ENCODE measurements around the gene CACFD1. TPM values are rescaled to one million over a fixed set of nuclear protein-coding genes. Genes with fewer than 3 reads are reported as not detected.

CACFD1 gene
- total and polyA plus RNA-seq, 4 donors: 11.0 to 53.7 (median 34.6) TPM

DNA sequence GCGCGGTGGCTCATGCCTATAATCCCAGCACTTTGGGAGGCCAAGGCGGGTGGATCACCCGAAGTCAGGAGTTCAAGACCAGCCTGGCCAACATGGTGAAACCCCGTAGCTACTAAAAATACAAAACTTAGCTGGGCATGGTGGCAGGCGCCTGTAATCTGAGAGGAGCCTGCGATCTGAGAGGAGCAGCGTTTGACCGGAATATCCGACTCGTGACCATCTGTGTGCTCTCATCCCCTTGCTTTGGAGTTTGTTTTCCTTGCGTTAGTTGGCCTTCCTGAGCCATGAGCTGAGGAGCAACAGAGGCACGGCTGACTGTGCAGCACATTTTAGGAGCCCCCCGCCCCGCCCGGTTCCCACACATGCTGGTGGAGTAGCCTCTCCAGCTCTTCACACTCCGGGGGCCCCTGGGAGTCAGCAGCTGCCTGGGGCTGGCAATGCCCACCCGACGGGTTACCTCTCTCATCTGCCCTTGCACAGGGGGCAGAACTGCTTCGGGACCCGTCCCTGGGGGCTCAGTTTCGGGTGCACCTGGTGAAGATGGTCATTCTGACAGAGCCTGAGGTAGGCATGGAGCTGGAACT lies 34.6 kb upstream of the CACFD1 start:
- peaks cover 3% of the 10 kb centered on the region for H3K4me1 ChIP-seq (ENCODE audit: control insufficient read depth, insufficient read depth, low read length)
- H3K27ac ChIP-seq (ENCODE audit: low read depth, low read length): no peak overlapping the region
- H3K27me3 ChIP-seq (ENCODE audit: control insufficient read depth, insufficient read depth, low read length): peaks cover 18% of the 10 kb centered on the region
- WGBS (ENCODE audit: insufficient coverage): 91% methylated on average over 22 of the region's 22 CpGs
- H3K9me3 ChIP-seq (ENCODE audit: control insufficient read depth, insufficient read depth, low read length): no peaks in the 10 kb centered on the region
- DNase-seq (ENCODE audit: low read depth in 4 of 6, low spot score in 6 of 6): no peak
- H3K4me3 ChIP-seq (ENCODE audit: low read depth, low read length): no peak overlapping the region
- H3K36me3 ChIP-seq (ENCODE audit: control insufficient read depth, insufficient read depth, low read length): peaks cover 26% of the 10 kb centered on the region

DNA sequence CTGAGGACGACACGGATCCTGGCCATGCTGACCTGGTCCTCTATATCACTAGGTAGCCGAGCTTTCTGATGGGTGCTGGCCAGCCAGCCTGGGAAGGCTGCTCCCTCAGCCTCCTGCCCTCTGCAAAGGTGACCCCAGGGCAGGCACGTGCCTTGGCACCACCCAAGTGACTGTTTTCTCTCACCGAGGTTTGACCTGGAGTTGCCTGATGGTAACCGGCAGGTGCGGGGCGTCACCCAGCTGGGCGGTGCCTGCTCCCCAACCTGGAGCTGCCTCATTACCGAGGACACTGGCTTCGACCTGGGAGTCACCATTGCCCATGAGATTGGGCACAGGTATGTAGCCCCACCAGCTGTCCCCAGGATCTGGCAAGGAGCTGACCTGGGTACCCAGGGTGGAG lies 33.8 kb upstream of the CACFD1 start:
- Histone ChIP-seq H3K27me3 (ENCODE audit: control insufficient read depth, insufficient read depth, low read length) (peaks cover 19% of the 10 kb centered on the region), H3K27ac (ENCODE audit: low read depth, low read length) (no peak overlapping the region), H3K4me1 (ENCODE audit: control insufficient read depth, insufficient read depth, low read length) (peaks cover 3% of the 10 kb centered on the region), H3K9me3 (ENCODE audit: control insufficient read depth, insufficient read depth, low read length) (no peaks in the 10 kb centered on the region), H3K4me3 (ENCODE audit: low read depth, low read length) (no peak overlapping the region), H3K36me3 (ENCODE audit: control insufficient read depth, insufficient read depth, low read length) (peaks cover 26% of the 10 kb centered on the region)
- 88% methylated on average over 11 of the region's 11 CpGs for WGBS (ENCODE audit: insufficient coverage)
- no peak for DNase-seq (ENCODE audit: low read depth in 4 of 6, low spot score in 6 of 6)

GRCh38 chr9:133427658-133428348 lies 32.0 kb upstream of the CACFD1 start:
- no peaks in the 10 kb centered on the region for H3K9me3 ChIP-seq (ENCODE audit: control insufficient read depth, insufficient read depth, low read length)
- H3K27ac ChIP-seq (ENCODE audit: low read depth, low read length): no peak overlapping the region
- WGBS (ENCODE audit: insufficient coverage): 59% methylated on average over 7 of the region's 10 CpGs
- no peak overlapping the region for H3K4me3 ChIP-seq (ENCODE audit: low read depth, low read length)
- peaks cover 3% of the 10 kb centered on the region for H3K4me1 ChIP-seq (ENCODE audit: control insufficient read depth, insufficient read depth, low read length)
- peaks cover 26% of the 10 kb centered on the region for H3K36me3 ChIP-seq (ENCODE audit: control insufficient read depth, insufficient read depth, low read length)
- peaks cover 19% of the 10 kb centered on the region for H3K27me3 ChIP-seq (ENCODE audit: control insufficient read depth, insufficient read depth, low read length)
- DNase-seq (ENCODE audit: low read depth in 4 of 6, low spot score in 6 of 6): no peak

DNA sequence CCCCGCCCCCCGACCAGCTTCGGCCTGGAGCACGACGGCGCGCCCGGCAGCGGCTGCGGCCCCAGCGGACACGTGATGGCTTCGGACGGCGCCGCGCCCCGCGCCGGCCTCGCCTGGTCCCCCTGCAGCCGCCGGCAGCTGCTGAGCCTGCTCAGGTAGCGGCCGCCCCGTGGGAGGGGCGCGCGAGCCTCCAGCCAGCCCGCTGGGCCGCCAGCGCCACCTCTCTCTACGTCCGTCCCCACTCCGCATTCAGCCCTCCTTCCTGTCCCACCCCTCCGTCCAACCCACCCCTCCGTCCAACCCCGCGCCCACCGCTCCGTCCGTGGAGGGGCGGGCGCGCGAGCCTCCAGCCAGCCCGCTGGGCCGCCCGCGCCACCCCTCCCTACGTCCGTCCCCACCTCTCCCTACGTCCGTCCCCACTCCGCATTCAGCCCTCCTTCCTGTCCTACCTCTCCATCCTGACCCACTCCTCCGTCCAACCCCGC lies 31.1 kb upstream of the CACFD1 start:
- DNase-seq (ENCODE audit: low read depth in 4 of 6, low spot score in 6 of 6): no peak
- WGBS (ENCODE audit: insufficient coverage): 1% methylated on average over 50 of the region's 57 CpGs
- Histone ChIP-seq H3K4me1 (ENCODE audit: control insufficient read depth, insufficient read depth, low read length) (peaks cover 3% of the 10 kb centered on the region), H3K27ac (ENCODE audit: low read depth, low read length) (no peak overlapping the region), H3K4me3 (ENCODE audit: low read depth, low read length) (no peak overlapping the region), H3K27me3 (ENCODE audit: control insufficient read depth, insufficient read depth, low read length) (peaks cover 19% of the 10 kb centered on the region), H3K9me3 (ENCODE audit: control insufficient read depth, insufficient read depth, low read length) (no peaks in the 10 kb centered on the region), H3K36me3 (ENCODE audit: control insufficient read depth, insufficient read depth, low read length) (peaks cover 30% of the 10 kb centered on the region)

GRCh38 chr9:133429214-133429613 lies 30.6 kb upstream of the CACFD1 start:
- H3K4me1 ChIP-seq (ENCODE audit: control insufficient read depth, insufficient read depth, low read length): peaks cover 3% of the 10 kb centered on the region
- DNase-seq (ENCODE audit: low read depth in 4 of 6, low spot score in 6 of 6): no peak
- peaks cover 19% of the 10 kb centered on the region for H3K27me3 ChIP-seq (ENCODE audit: control insufficient read depth, insufficient read depth, low read length)
- 3% methylated on average over 15 of the region's 18 CpGs for WGBS (ENCODE audit: insufficient coverage)
- H3K4me3 ChIP-seq (ENCODE audit: low read depth, low read length): no peak overlapping the region
- peaks cover 26% of the 10 kb centered on the region for H3K36me3 ChIP-seq (ENCODE audit: control insufficient read depth, insufficient read depth, low read length)
- H3K27ac ChIP-seq (ENCODE audit: low read depth, low read length): no peak overlapping the region
- H3K9me3 ChIP-seq (ENCODE audit: control insufficient read depth, insufficient read depth, low read length): no peaks in the 10 kb centered on the region

GRCh38 chr9:133429641-133430161 lies 30.1 kb upstream of the CACFD1 start:
- peak in 2 of 6 donors; percentile 2 to 10 for DNase-seq (ENCODE audit: low read depth in 4 of 6, low spot score in 6 of 6)
- peaks cover 19% of the 10 kb centered on the region for H3K27me3 ChIP-seq (ENCODE audit: control insufficient read depth, insufficient read depth, low read length)

GRCh38 chr9:133430244-133430643 lies 29.5 kb upstream of the CACFD1 start:
- H3K9me3 ChIP-seq (ENCODE audit: control insufficient read depth, insufficient read depth, low read length): no peaks in the 10 kb centered on the region
- DNase-seq (ENCODE audit: low read depth in 4 of 6, low spot score in 6 of 6): no peak
- peaks cover 3% of the 10 kb centered on the region for H3K4me1 ChIP-seq (ENCODE audit: control insufficient read depth, insufficient read depth, low read length)
- peaks cover 22% of the 10 kb centered on the region for H3K36me3 ChIP-seq (ENCODE audit: control insufficient read depth, insufficient read depth, low read length)
- no CpG with 5 or more reads among the region's 1 CpG for WGBS (ENCODE audit: insufficient coverage)
- H3K4me3 ChIP-seq (ENCODE audit: low read depth, low read length): no peak overlapping the region
- peaks cover 19% of the 10 kb centered on the region for H3K27me3 ChIP-seq (ENCODE audit: control insufficient read depth, insufficient read depth, low read length)
- no peak overlapping the region for H3K27ac ChIP-seq (ENCODE audit: low read depth, low read length)

More at GRCh38 chr9:133429641-133430161, 30.1 kb upstream of the CACFD1 start:
- Histone ChIP-seq H3K36me3 (ENCODE audit: control insufficient read depth, insufficient read depth, low read length) (peaks cover 24% of the 10 kb centered on the region), H3K4me3 (ENCODE audit: low read depth, low read length) (no peak overlapping the region), H3K27ac (ENCODE audit: low read depth, low read length) (no peak overlapping the region), H3K9me3 (ENCODE audit: control insufficient read depth, insufficient read depth, low read length) (no peaks in the 10 kb centered on the region), H3K4me1 (ENCODE audit: control insufficient read depth, insufficient read depth, low read length) (peaks cover 3% of the 10 kb centered on the region)
- 14% methylated on average over 48 of the region's 49 CpGs for WGBS (ENCODE audit: insufficient coverage)

- Histone ChIP-seq H3K27me3 (ENCODE audit: control insufficient read depth, insufficient read depth, low read length) (peaks cover 2% of the 10 kb centered on the region), H3K27ac (ENCODE audit: low read depth, low read length) (no peak overlapping the region)
- 83% methylated on average over 11 of the region's 11 CpGs for WGBS (ENCODE audit: insufficient coverage)
Observed at GRCh38 chr9:133433351-133433843, 26.4 kb upstream of the CACFD1 start.

GRCh38 chr9:133436681-133437080 lies 23.1 kb upstream of the CACFD1 start:
- no peaks in the 10 kb centered on the region for H3K27me3 ChIP-seq (ENCODE audit: control insufficient read depth, insufficient read depth, low read length)
- H3K9me3 ChIP-seq (ENCODE audit: control insufficient read depth, insufficient read depth, low read length): no peaks in the 10 kb centered on the region
- H3K4me3 ChIP-seq (ENCODE audit: low read depth, low read length): no peak overlapping the region
- no peak for DNase-seq (ENCODE audit: low read depth in 4 of 6, low spot score in 6 of 6)
- no peaks in the 10 kb centered on the region for H3K4me1 ChIP-seq (ENCODE audit: control insufficient read depth, insufficient read depth, low read length)
- peaks cover 36% of the 10 kb centered on the region for H3K36me3 ChIP-seq (ENCODE audit: control insufficient read depth, insufficient read depth, low read length)
- WGBS (ENCODE audit: insufficient coverage): 70% methylated on average over 5 of the region's 16 CpGs
- H3K27ac ChIP-seq (ENCODE audit: low read depth, low read length): no peak overlapping the region

More at GRCh38 chr9:133433351-133433843, 26.4 kb upstream of the CACFD1 start:
- Histone ChIP-seq H3K4me3 (ENCODE audit: low read depth, low read length) (no peak overlapping the region), H3K4me1 (ENCODE audit: control insufficient read depth, insufficient read depth, low read length) (peaks cover 3% of the 10 kb centered on the region), H3K9me3 (ENCODE audit: control insufficient read depth, insufficient read depth, low read length) (no peaks in the 10 kb centered on the region), H3K36me3 (ENCODE audit: control insufficient read depth, insufficient read depth, low read length) (peaks cover 19% of the 10 kb centered on the region)
- DNase-seq (ENCODE audit: low read depth in 4 of 6, low spot score in 6 of 6): no peak
